GDM1 (cell line): ENCODE data around the gene DUS2.

Experiments used
- DNase-seq: peaks from one replicate; lab custom pipeline; 2025; lab: John Stamatoyannopoulos, UW

The DUS2 gene

GRCh38 chr16:68077866-68078700 is 55.0 kb downstream of the DUS2 start:
- DNase-seq = no peak

GRCh38 chr16:68078701-68079375 is 55.8 kb downstream of the DUS2 start:
- DNase-seq = no peak

- DNase-seq = no peak
These were observed 56.2 kb downstream of the DUS2 start for GRCh38 chr16:68079376-68079625.

- peak; percentile 77 for DNase-seq
These were observed 56.7 kb downstream of the DUS2 start for GRCh38 chr16:68079626-68080344.

- no peak for DNase-seq
These were observed 59.0 kb downstream of the DUS2 start for GRCh38 chr16:68081861-68082628.

- no peak for DNase-seq
These were observed 59.6 kb downstream of the DUS2 start for GRCh38 chr16:68082629-68083238.

GRCh38 chr16:68083239-68083781 is 60.2 kb downstream of the DUS2 start:
- DNase-seq = no peak

GRCh38 chr16:68083861-68084503 is 60.9 kb downstream of the DUS2 start:
- no peak for DNase-seq

GRCh38 chr16:68084504-68085258 is 61.6 kb downstream of the DUS2 start:
- peak; percentile 77 for DNase-seq

- peak; percentile 86 for DNase-seq
These were observed 62.4 kb downstream of the DUS2 start, which contains the start of gene NFATC3 for GRCh38 chr16:68085259-68086071. NFATC3 (plus strand) TSS chr16:68085370; CDS start chr16:68085682, 312 bp downstream.

- DNase-seq = no peak
These were observed 63.3 kb downstream of the DUS2 start for GRCh38 chr16:68086336-68086841.

GRCh38 chr16:68086860-68087268 is 63.8 kb downstream of the DUS2 start:
- DNase-seq = no peak

GRCh38 chr16:68087688-68088087 is 64.6 kb downstream of the DUS2 start:
- no peak for DNase-seq

GRCh38 chr16:68088130-68088972 is 65.3 kb downstream of the DUS2 start:
- no peak for DNase-seq

GRCh38 chr16:68089067-68089466 is 66.0 kb downstream of the DUS2 start:
- DNase-seq = no peak

- peak; percentile 26 for DNase-seq
These were observed 67.0 kb downstream of the DUS2 start for GRCh38 chr16:68090130-68090529.

- no peak for DNase-seq
These were observed 67.4 kb downstream of the DUS2 start for GRCh38 chr16:68090533-68090932.
